ENCODE data around the gene SLX9.

DNA sequence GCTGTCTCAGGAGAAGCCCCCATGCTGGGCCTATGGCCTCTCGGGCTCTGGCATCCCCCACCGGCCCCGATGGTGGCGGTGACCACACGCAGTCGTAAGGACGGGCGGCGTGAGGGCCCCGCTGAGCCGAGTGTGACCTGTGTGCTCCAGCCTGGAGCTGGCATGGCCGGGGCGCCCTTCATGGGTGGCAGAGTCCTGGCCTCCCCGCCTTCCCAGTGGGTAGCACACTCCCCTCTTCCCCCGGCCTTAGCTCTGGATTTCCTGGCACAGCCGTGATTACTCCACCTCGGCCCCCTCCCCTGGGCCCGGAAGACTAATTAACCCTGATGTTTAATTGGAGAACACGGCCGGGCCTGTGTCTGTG, 44.6 kb downstream of the SLX9 start:
- TF ChIP-seq, protein P1, sequence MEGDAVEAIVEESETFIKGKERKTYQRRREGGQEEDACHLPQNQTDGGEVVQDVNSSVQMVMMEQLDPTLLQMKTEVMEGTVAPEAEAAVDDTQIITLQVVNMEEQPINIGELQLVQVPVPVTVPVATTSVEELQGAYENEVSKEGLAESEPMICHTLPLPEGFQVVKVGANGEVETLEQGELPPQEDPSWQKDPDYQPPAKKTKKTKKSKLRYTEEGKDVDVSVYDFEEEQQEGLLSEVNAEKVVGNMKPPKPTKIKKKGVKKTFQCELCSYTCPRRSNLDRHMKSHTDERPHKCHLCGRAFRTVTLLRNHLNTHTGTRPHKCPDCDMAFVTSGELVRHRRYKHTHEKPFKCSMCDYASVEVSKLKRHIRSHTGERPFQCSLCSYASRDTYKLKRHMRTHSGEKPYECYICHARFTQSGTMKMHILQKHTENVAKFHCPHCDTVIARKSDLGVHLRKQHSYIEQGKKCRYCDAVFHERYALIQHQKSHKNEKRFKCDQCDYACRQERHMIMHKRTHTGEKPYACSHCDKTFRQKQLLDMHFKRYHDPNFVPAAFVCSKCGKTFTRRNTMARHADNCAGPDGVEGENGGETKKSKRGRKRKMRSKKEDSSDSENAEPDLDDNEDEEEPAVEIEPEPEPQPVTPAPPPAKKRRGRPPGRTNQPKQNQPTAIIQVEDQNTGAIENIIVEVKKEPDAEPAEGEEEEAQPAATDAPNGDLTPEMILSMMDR (IDR thresholded peaks at IDR 0.05), result no peak
- no peak for TF ChIP-seq POLR2A (IDR thresholded peaks at IDR 0.05)

All from uterus (tissue), 2 donors.